Thoracic aorta (tissue), 2 donors: ENCODE results near the gene TMEM231. TPM values are rescaled to one million over a fixed set of nuclear protein-coding genes. Genes with fewer than 3 reads are reported as not detected.
"Not testable (repeated sequence)": the region's sequence is repeated elsewhere in the genome, so short reads cannot be mapped to it uniquely, and the experiment has no call there.

Source experiments
- ATAC-seq: fragments of 150-250 bp; one replicate; pipeline ENCODE4 v1.8.0; 2017; ENCODE audit warnings: low read depth; ENCODE audit not compliant: insufficient number of reproducible peaks, low FRiP score
- DNase-seq: peaks from one replicate; pipeline ENCODE4 v3.0.0-alpha.2; 2020; ENCODE audit warnings: low spot score
- H3K27ac ChIP-seq, 2 donors: fragments of 200-600 bp; sonication (generic); 1 replicate in 1 of 2; 2 replicates in 1 of 2; pipeline ENCODE4 v1.5.1; 2016; ENCODE audit warnings: mild to moderate bottlenecking in 2 of 2, moderate library complexity in 2 of 2
- H3K27me3 ChIP-seq: fragments of 200-600 bp; sonication (generic); replicated peaks from 2 replicates; pipeline ENCODE4 v1.6.0; 2016; ENCODE audit warnings: mild to moderate bottlenecking; ENCODE audit not compliant: insufficient read depth
- H3K36me3 ChIP-seq: fragments of 200-600 bp; sonication (generic); one replicate; pipeline ENCODE4 v1.5.1; 2016
- H3K4me1 ChIP-seq, 2 donors: fragments of 200-600 bp; sonication (generic); 1 replicate in 1 of 2; 2 replicates in 1 of 2; pipeline versions ENCODE4 v1.5.1 to v1.6.0; 2016; ENCODE audit warnings: low read depth in 2 of 2, mild to moderate bottlenecking in 1 of 2; ENCODE audit not compliant: control insufficient read depth in 1 of 2
- H3K4me3 ChIP-seq: fragments of 200-600 bp; sonication (generic); 2 replicates; pipeline ENCODE4 v1.5.1; 2016; ENCODE audit warnings: mild to moderate bottlenecking
- H3K9me3 ChIP-seq: fragments of 200-600 bp; sonication (generic); 2 replicates; pipeline ENCODE4 v1.5.1; 2016
- total RNA-seq, 2 donors: library from RNA; depleted of rRNA; stranded (reverse); fragments of >200 nt; gene quantifications; one replicate each; pipeline versions ENCODE4 v1.1.0 to v1.2.3, GENCODE V29; 2016
- TF ChIP-seq, protein P1 (sequence below): fragments of 200-600 bp; sonication (generic); IDR thresholded peaks from one replicate; pipeline ENCODE4 v1.5.1; 2019; ENCODE audit warnings: antibody characterized with exemption

TMEM231 gene
- total RNA-seq, 2 donors from 2014 or later = 10.4 to 11.8 TPM

DNA sequence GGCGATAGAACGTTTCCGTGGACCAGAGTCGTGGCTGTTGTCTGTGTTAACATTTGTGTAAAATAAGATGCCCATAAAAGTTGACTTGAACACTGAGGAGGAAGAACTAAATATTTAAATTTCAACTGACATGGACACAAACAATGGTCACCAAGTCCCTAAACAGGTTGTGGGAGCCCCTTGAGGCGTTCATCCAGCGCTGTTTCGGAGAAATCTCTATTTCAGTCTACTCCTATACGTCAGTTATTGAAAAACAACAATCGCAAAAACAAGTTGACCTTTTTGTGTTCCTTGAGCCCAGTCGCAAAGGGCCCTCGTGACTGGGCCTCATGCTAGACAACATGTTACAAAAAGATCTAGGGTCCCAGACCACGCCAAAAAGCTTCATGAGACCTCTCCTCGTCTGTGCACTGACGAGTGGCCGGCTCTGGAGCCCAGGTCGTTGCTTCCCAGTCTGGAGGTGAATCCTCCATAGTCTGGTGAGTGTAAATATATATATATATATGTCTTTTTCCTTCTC is 439 bp upstream of the TMEM231 start:
- TF ChIP-seq, protein P1, sequence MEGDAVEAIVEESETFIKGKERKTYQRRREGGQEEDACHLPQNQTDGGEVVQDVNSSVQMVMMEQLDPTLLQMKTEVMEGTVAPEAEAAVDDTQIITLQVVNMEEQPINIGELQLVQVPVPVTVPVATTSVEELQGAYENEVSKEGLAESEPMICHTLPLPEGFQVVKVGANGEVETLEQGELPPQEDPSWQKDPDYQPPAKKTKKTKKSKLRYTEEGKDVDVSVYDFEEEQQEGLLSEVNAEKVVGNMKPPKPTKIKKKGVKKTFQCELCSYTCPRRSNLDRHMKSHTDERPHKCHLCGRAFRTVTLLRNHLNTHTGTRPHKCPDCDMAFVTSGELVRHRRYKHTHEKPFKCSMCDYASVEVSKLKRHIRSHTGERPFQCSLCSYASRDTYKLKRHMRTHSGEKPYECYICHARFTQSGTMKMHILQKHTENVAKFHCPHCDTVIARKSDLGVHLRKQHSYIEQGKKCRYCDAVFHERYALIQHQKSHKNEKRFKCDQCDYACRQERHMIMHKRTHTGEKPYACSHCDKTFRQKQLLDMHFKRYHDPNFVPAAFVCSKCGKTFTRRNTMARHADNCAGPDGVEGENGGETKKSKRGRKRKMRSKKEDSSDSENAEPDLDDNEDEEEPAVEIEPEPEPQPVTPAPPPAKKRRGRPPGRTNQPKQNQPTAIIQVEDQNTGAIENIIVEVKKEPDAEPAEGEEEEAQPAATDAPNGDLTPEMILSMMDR = no peak
- Histone ChIP-seq H3K27ac (peak overlapping the region; percentile 64 to 76), H3K36me3 (no peaks in the 10 kb centered on the region), H3K4me3 (peak overlapping the region; percentile 83), H3K4me1 (peaks cover 3 to 28% of the 10 kb centered on the region in 2 donors), H3K9me3 (no peaks in the 10 kb centered on the region), H3K27me3 (no peaks in the 10 kb centered on the region)
- ATAC-seq (no peak), DNase-seq (no peak)

DNA sequence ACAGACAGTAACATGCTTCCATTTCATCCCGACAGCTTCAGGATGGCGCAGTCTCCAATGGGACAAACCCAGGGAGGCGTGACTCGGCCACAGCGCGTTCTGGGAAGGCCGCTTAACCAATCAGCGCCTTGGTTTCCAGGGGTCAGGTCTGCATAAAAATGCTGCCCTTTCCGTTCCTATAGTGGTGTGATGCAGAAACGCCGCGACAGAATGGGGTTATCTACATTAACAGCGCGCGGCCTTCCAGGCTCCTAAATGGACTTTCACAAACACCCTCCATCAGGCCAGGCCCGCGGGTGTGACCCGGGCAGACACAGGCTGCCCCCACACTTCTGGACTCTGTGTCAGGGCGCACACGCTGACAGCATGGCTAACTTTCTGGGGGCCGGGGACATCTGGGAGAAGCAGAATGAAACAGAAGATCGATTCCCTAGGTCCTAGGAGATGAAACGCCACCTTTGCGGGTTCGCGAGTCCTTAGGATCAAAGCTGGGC is 792 bp downstream of the TMEM231 start:
- Histone ChIP-seq H3K4me3 (peak overlapping the region; percentile 83), H3K9me3 (no peaks in the 10 kb centered on the region), H3K4me1 (peaks cover 3 to 28% of the 10 kb centered on the region in 2 donors), H3K27ac (peak overlapping the region; percentile 76 to 77), H3K36me3 (no peaks in the 10 kb centered on the region), H3K27me3 (no peaks in the 10 kb centered on the region)
- TF ChIP-seq, protein P1 = no peak
- DNase-seq (peak; percentile 52), ATAC-seq (peak; percentile 80)

DNA sequence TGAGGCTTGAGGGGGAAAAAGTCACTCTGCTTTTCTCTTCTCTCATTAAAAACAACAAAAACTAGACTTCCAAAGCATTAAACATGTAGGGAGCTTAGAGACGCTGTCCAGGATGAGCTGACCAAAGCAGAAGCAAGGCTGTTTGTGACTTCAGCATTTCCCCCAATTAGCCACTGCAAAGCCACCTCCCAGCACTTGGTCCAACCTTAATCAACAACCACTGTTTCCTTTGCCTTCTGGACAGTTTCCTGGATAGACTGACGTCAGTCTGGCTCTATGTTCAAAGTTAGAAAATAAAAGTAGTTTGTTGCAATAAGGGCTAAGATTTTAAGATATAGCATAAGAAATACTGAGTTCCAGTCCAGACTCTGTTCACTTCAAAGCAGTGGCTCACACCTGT is 3.1 kb downstream of the TMEM231 start:
- H3K27me3 ChIP-seq = no peaks in the 10 kb centered on the region
- H3K4me1 ChIP-seq = peaks cover 3 to 28% of the 10 kb centered on the region in 2 donors
- TF ChIP-seq, protein P1 = no peak
- ATAC-seq (no peak), DNase-seq (no peak)
- H3K4me3 ChIP-seq = no peak overlapping the region
- H3K36me3 ChIP-seq = no peaks in the 10 kb centered on the region
- H3K9me3 ChIP-seq = no peaks in the 10 kb centered on the region
- no peak overlapping the region for H3K27ac ChIP-seq

DNA sequence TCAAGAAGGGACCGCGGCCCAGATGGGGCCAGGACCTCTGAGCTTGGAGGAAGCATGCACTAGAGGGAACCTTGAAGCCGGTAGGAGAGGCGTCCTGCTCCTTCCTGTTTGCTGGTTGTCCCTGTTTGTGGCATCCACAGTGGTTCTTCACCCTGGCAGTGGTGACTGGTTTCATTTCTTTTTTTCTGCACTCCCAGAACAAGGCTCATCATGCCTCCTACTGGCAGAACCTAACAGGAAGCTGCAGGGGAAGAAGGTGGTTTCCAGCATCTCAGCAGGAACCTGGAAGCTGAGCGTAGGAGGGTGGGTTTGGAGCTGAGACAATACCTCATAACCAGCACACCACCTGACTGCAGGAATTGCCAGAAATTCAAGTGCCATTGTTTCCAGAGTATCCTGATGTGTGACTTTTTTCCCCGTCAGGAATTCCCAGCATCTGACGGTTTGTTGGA is 5.8 kb downstream of the TMEM231 start:
- TF ChIP-seq, protein P1 = no peak
- Histone ChIP-seq H3K4me3 (no peak overlapping the region), H3K9me3 (no peaks in the 10 kb centered on the region), H3K4me1 (peaks cover 0 to 14% of the 10 kb centered on the region in 2 donors), H3K36me3 (no peaks in the 10 kb centered on the region), H3K27me3 (no peaks in the 10 kb centered on the region), H3K27ac (no peak overlapping the region)
- DNase-seq (no peak), ATAC-seq (no peak)

DNA sequence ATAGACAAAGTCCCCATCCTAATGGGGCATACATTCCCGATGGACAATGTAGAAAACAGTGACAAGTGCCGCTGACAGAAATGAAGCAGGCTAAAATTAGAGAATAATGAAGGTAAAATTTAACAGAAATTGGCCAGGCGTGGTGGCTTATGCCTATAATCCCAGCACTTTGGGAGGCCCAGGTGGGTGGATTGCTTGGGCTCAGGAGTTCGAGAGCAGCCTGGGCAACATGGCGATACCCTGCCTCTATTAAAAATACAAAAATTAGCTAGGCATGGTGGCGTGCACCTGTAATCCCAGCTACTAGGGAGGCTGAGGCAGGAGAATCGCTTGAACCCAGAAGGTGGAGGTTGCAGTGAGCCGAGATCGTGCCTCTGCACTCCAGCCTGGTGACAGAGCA is 7.6 kb downstream of the TMEM231 start:
- DNase-seq = not testable (repeated sequence)

DNA sequence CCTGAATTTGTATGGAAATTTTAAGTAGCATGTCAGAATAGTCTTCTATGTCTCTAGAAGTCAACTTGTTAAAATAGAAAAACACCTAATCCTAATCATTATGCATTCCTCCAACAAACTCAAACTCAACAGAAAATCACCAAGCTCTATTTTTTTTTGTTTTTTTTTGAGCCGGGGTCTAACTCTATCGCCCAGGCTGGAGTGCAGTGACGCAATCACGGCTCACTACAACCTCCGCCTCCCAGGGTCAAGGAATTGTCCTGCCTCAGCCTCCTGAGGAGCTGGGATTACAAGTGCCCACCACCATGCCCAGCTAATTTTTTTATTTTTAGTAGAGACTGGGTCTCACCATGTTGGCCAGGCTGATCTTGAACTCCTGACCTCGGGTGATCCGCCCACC is 9.8 kb downstream of the TMEM231 start:
- TF ChIP-seq, protein P1 = no peak
- no peak overlapping the region for H3K4me3 ChIP-seq
- no peaks in the 10 kb centered on the region for H3K36me3 ChIP-seq
- no peaks in the 10 kb centered on the region for H3K9me3 ChIP-seq
- ATAC-seq (no peak), DNase-seq (no peak)
- H3K4me1 ChIP-seq = no peaks in the 10 kb centered on the region
- no peaks in the 10 kb centered on the region for H3K27me3 ChIP-seq
- no peak overlapping the region for H3K27ac ChIP-seq

More for the DNA sequence above, 7.6 kb downstream of the TMEM231 start:
- H3K4me1 ChIP-seq, H3K9me3 ChIP-seq, ATAC-seq, H3K27ac ChIP-seq, H3K27me3 ChIP-seq, H3K4me3 ChIP-seq, H3K36me3 ChIP-seq: not testable (repeated sequence)

DNA sequence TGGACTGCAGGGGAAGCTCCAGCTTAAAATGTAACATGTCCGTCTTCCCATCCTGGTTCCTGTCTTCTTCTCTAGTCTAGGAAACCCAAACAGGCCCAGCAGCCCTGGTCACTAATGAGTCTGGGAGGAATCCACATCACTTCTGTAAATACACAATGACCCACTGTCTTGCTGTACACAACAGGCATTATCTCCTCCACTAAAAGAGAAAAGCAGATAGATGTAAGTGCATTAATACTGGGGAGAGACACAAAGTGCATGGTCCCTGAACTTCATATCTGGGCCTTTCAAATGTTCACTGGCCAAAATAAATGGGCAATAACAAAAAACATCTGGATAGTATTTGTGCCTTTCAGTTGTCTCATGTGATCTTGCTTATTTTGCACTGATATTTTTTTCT is 10.2 kb downstream of the TMEM231 start:
- ATAC-seq, DNase-seq, H3K4me3 ChIP-seq, H3K27me3 ChIP-seq, H3K4me1 ChIP-seq, H3K27ac ChIP-seq, H3K36me3 ChIP-seq, H3K9me3 ChIP-seq: not testable (repeated sequence)

DNA sequence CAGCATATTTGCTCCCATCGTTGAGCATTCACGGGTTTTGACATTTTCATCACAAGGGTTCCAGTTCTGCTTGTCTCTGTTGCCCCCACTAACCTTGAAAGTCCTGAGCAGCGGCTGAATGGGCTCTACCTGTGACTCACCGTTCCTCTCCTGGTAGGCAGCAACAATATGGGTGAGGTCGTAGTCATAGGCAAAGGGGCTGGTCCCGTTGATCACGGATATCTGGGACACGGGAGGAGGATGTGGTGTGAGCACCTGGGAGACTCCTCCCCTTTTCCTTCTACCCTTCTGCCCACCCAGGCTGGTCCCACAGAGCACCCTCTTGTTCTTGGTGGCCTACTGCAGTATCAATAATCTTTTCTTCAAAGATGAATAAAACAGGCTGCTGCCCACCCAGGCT is 13.6 kb downstream of the TMEM231 start:
- not testable (repeated sequence) for ATAC-seq, H3K27ac ChIP-seq, H3K27me3 ChIP-seq, H3K36me3 ChIP-seq, H3K9me3 ChIP-seq, H3K4me3 ChIP-seq, DNase-seq
- peaks cover 0 to 19% of the 10 kb centered on the region in 2 donors for H3K4me1 ChIP-seq
